K562 (cell line): ENCODE results near the gene UBE2E3. TPM values are rescaled to one million over a fixed set of nuclear protein-coding genes. Genes with fewer than 3 reads are reported as not detected.

Experiments used
- ATAC-seq: fragments of 200-7000 bp; cut with Tn5 transposase; 3 replicates; pipeline ENCODE4 v1.9.1; 2020; ENCODE audit warnings: moderate library complexity
- BruUV-seq: library from RNA; stranded (reverse); fragments of 400-500 nt; replicated peaks from 2 replicates; lab custom pipeline; 2021; lab: Mats Ljungman, UMichigan
- CTCF ChIA-PET: fragments of 300-600 bp; formaldehyde crosslinking; extraction: SDS; loops from one replicate; lab custom pipeline; 2021; ENCODE audit warnings: low intra/inter-chr PET ratio; lab: Yijun Ruan, JAX
- POLR2A ChIA-PET: fragments of 300-600, 350-650 bp; sonication (Branson Sonifier 250); formaldehyde crosslinking; extraction: SDS; loops from one replicate; lab custom pipeline; 2021; ENCODE audit warnings: antibody characterized with exemption, inconsistent platforms; lab: Yijun Ruan, JAX
- DNase-seq, 4 experiments: peaks; one replicate each; pipeline versions ENCODE4 v3.0.0 to v3.0.0-alpha.2; 2011 to 2018; ENCODE audit warnings: low spot score in 3 of 4, mixed read lengths in 3 of 4; ENCODE audit errors: extremely low read depth in 1 of 4
- FAIRE-seq: peaks from 2 replicates; lab custom pipeline; 2011; peaks lifted over from hg19 to GRCh38; lab: Jason Lieb, UNC
- H2AFZ ChIP-seq: 2 replicates; pipeline ENCODE4 v1.6.0; 2011; ENCODE audit warnings: low read depth, low read length, control low read depth, inconsistent platforms
- H3K27ac ChIP-seq: fragments of 200-600 bp; 3 replicates; pipeline ENCODE4 v1.8.0; 2011; ENCODE audit warnings: low read depth, mild to moderate bottlenecking, control low read depth, inconsistent platforms, low read length, moderate library complexity, mixed read lengths; ENCODE audit errors: extremely low read depth
- H3K27me3 ChIP-seq, 2 experiments: fragments of 300-600 bp in 1 of 2; 2 replicates in 1 of 2; 3 replicates in 1 of 2; pipeline versions ENCODE4 v1.6.0 to v1.8.0; 2011; ENCODE audit warnings: inconsistent platforms in 2 of 2, low read length in 2 of 2, mild to moderate bottlenecking in 1 of 2, mixed read lengths in 1 of 2, moderate library complexity in 1 of 2; ENCODE audit not compliant: control insufficient read depth in 2 of 2, insufficient read depth in 2 of 2
- H3K36me3 ChIP-seq: fragments of 300-600 bp; 3 replicates; pipeline ENCODE4 v1.8.0; 2011; ENCODE audit warnings: mild to moderate bottlenecking, low read length, inconsistent platforms; ENCODE audit not compliant: control insufficient read depth, insufficient read depth
- H3K4me1 ChIP-seq, 2 experiments: fragments of 200-600 bp in 1 of 2; replicated peaks in 1 of 2; 2 replicates in 1 of 2; 3 replicates in 1 of 2; pipeline versions ENCODE4 v1.5.1 to v1.8.0; 2011; ENCODE audit warnings: inconsistent platforms in 2 of 2, low read length in 2 of 2, mild to moderate bottlenecking in 1 of 2, mixed read lengths in 1 of 2, moderate library complexity in 1 of 2; ENCODE audit not compliant: control insufficient read depth in 2 of 2, insufficient read depth in 2 of 2
- H3K4me2 ChIP-seq: 2 replicates; pipeline ENCODE4 v1.6.1; 2011; ENCODE audit warnings: low read length, control low read depth, inconsistent platforms, mixed read lengths; ENCODE audit not compliant: insufficient read depth
- H3K4me3 ChIP-seq: fragments of 200-600 bp; sonication (generic), shearing (Covaris generic); 2 replicates; pipeline ENCODE4 v1.5.1; 2016; ENCODE audit warnings: control low read depth, inconsistent platforms
- H3K79me2 ChIP-seq: fragments of 200-600 bp; 3 replicates; pipeline ENCODE4 v1.8.0; 2011; ENCODE audit warnings: low read length, inconsistent platforms; ENCODE audit not compliant: control insufficient read depth, insufficient read depth
- H3K9ac ChIP-seq, 2 experiments: 2 replicates each; pipeline versions ENCODE4 v1.6.0 to v1.6.1; 2011; ENCODE audit warnings: low read depth in 2 of 2, low read length in 2 of 2, control low read depth in 1 of 2, inconsistent platforms in 1 of 2, mild to moderate bottlenecking in 1 of 2, mixed read lengths in 1 of 2; ENCODE audit not compliant: insufficient read depth in 1 of 2
- H3K9me1 ChIP-seq: one replicate; pipeline ENCODE4 v1.6.0; 2011; ENCODE audit warnings: inconsistent platforms, mild to moderate bottlenecking, low read length, moderate library complexity; ENCODE audit not compliant: control insufficient read depth, insufficient read depth
- H3K9me3 ChIP-seq: replicated peaks from 2 replicates; pipeline ENCODE4 v1.5.1; 2011; ENCODE audit warnings: low read depth, low read length, inconsistent platforms; ENCODE audit not compliant: control insufficient read depth, insufficient read depth
- H4K20me1 ChIP-seq: replicated peaks from 2 replicates; pipeline ENCODE4 v1.6.1; 2011; ENCODE audit warnings: low read length, inconsistent platforms, mixed read lengths; ENCODE audit not compliant: control insufficient read depth, insufficient read depth
- BHLHE40 ChIP-seq: IDR thresholded peaks from 2 replicates; pipeline ENCODE4 v1.6.1; 2011; ENCODE audit warnings: low read length, improper control_type of control experiment
- BRD9 ChIP-seq: fragments of 450-650 bp; IDR thresholded peaks from 2 replicates; pipeline ENCODE4 v1.6.1; 2018; ENCODE audit warnings: low read depth; ENCODE audit not compliant: partially characterized antibody
- CCAR2 ChIP-seq: fragments of 200-400 bp; formaldehyde crosslinking; IDR thresholded peaks from 2 replicates; pipeline ENCODE4 v1.6.1; 2017; ENCODE audit warnings: mild to moderate bottlenecking, low read depth, low read length
- DEAF1 ChIP-seq: fragments of 450-650 bp; formaldehyde crosslinking; IDR thresholded peaks from 2 replicates; pipeline ENCODE4 v1.4.0; 2020; ENCODE audit warnings: mild to moderate bottlenecking, moderate library complexity
- ETS2 ChIP-seq: IDR thresholded peaks from 2 replicates; pipeline ENCODE4 v1.6.1; 2016; ENCODE audit warnings: borderline replicate concordance, missing genetic modification characterization, mild to moderate bottlenecking, moderate library complexity, missing compliant biosample characterization; ENCODE audit not compliant: poor library complexity, severe bottlenecking
- HMG20A ChIP-seq: fragments of 450-650 bp; formaldehyde crosslinking; conservative IDR thresholded peaks from 2 replicates; pipeline ENCODE4 v1.4.0; 2020; ENCODE audit warnings: mild to moderate bottlenecking, mixed read lengths
- MEF2D ChIP-seq: conservative IDR thresholded peaks from 2 replicates; pipeline ENCODE4 v1.6.1; 2016; ENCODE audit warnings: low read depth, missing genetic modification characterization, missing compliant biosample characterization
- MYC ChIP-seq, 2 experiments: fragments of 250-450 bp in 1 of 2; sonication (Bioruptor Pico) in 1 of 2; IDR thresholded peaks; 2 replicates each; pipeline versions ENCODE4 v1.5.1 to v1.6.1; 2012 to 2021; ENCODE audit warnings: low read depth in 2 of 2, borderline replicate concordance in 1 of 2, improper control_type of control experiment in 1 of 2, low read length in 1 of 2, mild to moderate bottlenecking in 1 of 2, moderate library complexity in 1 of 2
- NR1H2 ChIP-seq: sonication (generic); formaldehyde crosslinking; IDR thresholded peaks from 2 replicates; pipeline ENCODE4 v1.4.0; 2020; ENCODE audit warnings: mild to moderate bottlenecking, missing genetic modification reagents
- RBM25 ChIP-seq: fragments of 200-400 bp; formaldehyde crosslinking; IDR thresholded peaks from 2 replicates; pipeline ENCODE4 v1.6.1; 2018; ENCODE audit warnings: low read length, low read depth, moderate library complexity; ENCODE audit not compliant: severe bottlenecking
- SMAD2 ChIP-seq: fragments of 150-350 bp; IDR thresholded peaks from 2 replicates; pipeline ENCODE4 v1.6.1; 2014; ENCODE audit warnings: low read depth, mild to moderate bottlenecking, low read length
- SNRNP70 ChIP-seq: fragments of 200-400 bp; formaldehyde crosslinking; optimal IDR thresholded peaks from 2 replicates; pipeline ENCODE3; 2017; ENCODE audit warnings: low read depth, low read length
- TEAD4 ChIP-seq, 2 experiments: sonication (generic) in 1 of 2; formaldehyde crosslinking in 1 of 2; IDR thresholded peaks; 2 replicates each; pipeline versions ENCODE4 v1.6.1 to v1.8.0; 2012 to 2022; ENCODE audit warnings: borderline replicate concordance in 1 of 2, inconsistent platforms in 1 of 2, low read length in 1 of 2, mild to moderate bottlenecking in 1 of 2, missing genetic modification reagents in 1 of 2
- XRCC3 ChIP-seq: fragments of 450-650 bp; IDR thresholded peaks from 2 replicates; pipeline ENCODE4 v1.6.1; 2017; ENCODE audit warnings: mild to moderate bottlenecking, moderate library complexity
- ZNF253 ChIP-seq: fragments of 250-450 bp; sonication (Bioruptor Pico); conservative IDR thresholded peaks from 2 replicates; pipeline ENCODE4 v1.6.1; 2021; ENCODE audit warnings: mild to moderate bottlenecking
- ZNF444 ChIP-seq: fragments of 250-450 bp; sonication (Bioruptor Pico); IDR thresholded peaks from 2 replicates; pipeline ENCODE4 v1.4.0; 2020; ENCODE audit warnings: mild to moderate bottlenecking, moderate library complexity
- ZNF609 ChIP-seq: sonication (generic); formaldehyde crosslinking; IDR thresholded peaks from 2 replicates; pipeline ENCODE4 v1.8.1; 2023; ENCODE audit warnings: missing genetic modification reagents, mild to moderate bottlenecking, borderline replicate concordance
- ZSCAN29 ChIP-seq: fragments of 450-650 bp; IDR thresholded peaks from 2 replicates; pipeline ENCODE4 v1.6.1; 2017
- WGBS: fragments of 100-300 bp; shearing (Covaris generic); methylation state at CpG from one replicate; pipeline ENCODE4 v1.1.6; 2016; ENCODE audit warnings: low coverage, mixed read lengths; ENCODE audit not compliant: insufficient coverage; ENCODE audit errors: missing lambda C conversion rate; 5-methylcytosine and 5-hydroxymethylcytosine counted together
- in situ Hi-C: fragments of 300-500 bp; cut with MboI; formaldehyde crosslinking; loops from 4 replicates; pipeline ENCODE4 v1.15.0; 2018; ENCODE audit warnings: inconsistent platforms, mixed read lengths
- intact Hi-C: fragments of 100-400 bp; cut with micrococcal nuclease; formaldehyde crosslinking; loops from 2 replicates; pipeline ENCODE4 v1.14.2; 2022
- polyA plus RNA-seq, 8 experiments: library from polyadenylated mRNA; depleted of rRNA in 4 of 8; stranded (reverse) in 5 of 8; unstranded in 3 of 8; fragments of >200 nt; fragmentation: Nextera tagmentation in 2 of 8; fragmentation: Illumina TruSeq in 1 of 8; extraction: Ambion mirVana in 2 of 8; extraction: Trizol in 1 of 8; gene quantifications; 2 replicates each; pipeline versions ENCODE4 v1.2.1 to v1.2.3, GENCODE V29; 2011 to 2014; ENCODE audit warnings: inconsistent platforms in 1 of 8, missing spikeins in 1 of 8
- total RNA-seq, 7 experiments: library from RNA; depleted of rRNA in 6 of 7; stranded (reverse); fragments of >200 nt in 6 of 7; fragmentation: Illumina TruSeq in 2 of 7; extraction: Trizol in 2 of 7; gene quantifications; 2 replicates each; pipeline versions ENCODE4 v1.2.1 to v1.2.3, GENCODE V29; 2011 to 2021; ENCODE audit warnings: low replicate concordance in 1 of 7

The UBE2E3 gene
- total and polyA plus RNA-seq, 9 of the 15 experiments (the other 6 are each of a cell fraction or from before 2014, with no cell fraction given), result 58.2 to 173 (median 78.0) TPM

- Histone ChIP-seq H3K36me3 (no peaks in the 10 kb centered on the region), H3K4me1 (no peaks in the 10 kb centered on the region), H3K9me1 (no peaks in the 10 kb centered on the region), H2AFZ (no peak overlapping the region), H3K79me2 (peaks cover 29% of the 10 kb centered on the region; the same call in 2 of the 3 replicates), H3K4me3 (no peak overlapping the region), H3K4me2 (no peak overlapping the region), H3K27ac (no peak overlapping the region), H3K9me3 (no peaks in the 10 kb centered on the region), H4K20me1 (no peaks in the 10 kb centered on the region), H3K9ac (no peak overlapping the region), H3K27me3 (no peaks in the 10 kb centered on the region)
- CTCF ChIA-PET, result no interaction called here
- 81% methylated on average over 2 of the region's 2 CpGs for WGBS
- no peak for ATAC-seq
- FAIRE-seq, result no peak
- in situ Hi-C loops, result no loop called here
- POLR2A ChIA-PET, result interaction anchor here (0.6 kb wide), 1 partner anchor 49 kb away, joined by 3 read pairs; no protein-coding TSS in a partner anchor
- DNase-seq, result no peak
- intact Hi-C loops, result no loop called here
- BruUV-seq, result no TSS peak
- TF ChIP-seq ZNF253 (CRISPR knock-in tag), result no peak
- TF ChIP-seq SNRNP70, result no peak
- no peak for TF ChIP-seq RBM25
- TF ChIP-seq ZNF444 (CRISPR knock-in tag), result no peak
- no peak for TF ChIP-seq MEF2D (tag)
- no peak for TF ChIP-seq HMG20A
- TF ChIP-seq ZNF609 (CRISPR knock-in tag), result no peak
- no peak for TF ChIP-seq TEAD4 (IDR thresholded peaks at IDR 0.05; ENCODE audit: low read length)
- TF ChIP-seq TEAD4 (CRISPR knock-in tag; IDR thresholded peaks at IDR 0.05; ENCODE audit: borderline replicate concordance), result no peak
- TF ChIP-seq CCAR2, result no peak
- no peak for TF ChIP-seq BHLHE40
- no peak for TF ChIP-seq BRD9
- TF ChIP-seq DEAF1 (CRISPR knock-in tag), result no peak
- TF ChIP-seq NR1H2 (CRISPR knock-in tag), result no peak
- no peak for TF ChIP-seq SMAD2
- no peak for TF ChIP-seq ZSCAN29
- no peak for TF ChIP-seq XRCC3
- TF ChIP-seq MYC (IDR thresholded peaks at IDR 0.05; ENCODE audit: low read depth, low read length), result no peak
- no peak for TF ChIP-seq MYC (CRISPR knock-in tag; IDR thresholded peaks at IDR 0.05; ENCODE audit: borderline replicate concordance, low read depth)
- no peak for TF ChIP-seq ETS2 (tag)
Measured at GRCh38 chr2:181036445-181036844, 56.0 kb downstream of the UBE2E3 start.
